ENCODE measurements around the gene RAB3IL1.

RAB3IL1 gene

DNA sequence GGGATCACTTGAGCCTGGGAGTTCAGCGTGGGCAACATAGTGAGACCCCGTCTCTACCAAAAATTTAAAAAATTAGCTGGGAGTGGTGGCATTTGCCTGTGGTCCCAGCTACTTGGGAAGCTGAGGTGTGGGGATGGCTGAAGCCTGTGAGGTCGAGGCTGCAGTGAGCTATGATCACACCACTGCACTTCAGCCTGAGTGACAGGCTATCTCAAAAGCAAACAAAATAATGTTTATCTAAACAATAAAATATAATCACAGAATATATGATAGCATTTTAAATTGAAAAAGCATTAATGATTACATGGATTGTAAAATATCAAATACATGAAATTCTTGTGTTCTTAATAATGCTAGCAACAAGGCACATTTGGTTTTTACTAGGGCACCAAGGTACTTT lies 35.5 kb upstream of the RAB3IL1 start:
- DNase-seq (ENCODE audit: low read depth in 2 of 2) = no peak

DNA sequence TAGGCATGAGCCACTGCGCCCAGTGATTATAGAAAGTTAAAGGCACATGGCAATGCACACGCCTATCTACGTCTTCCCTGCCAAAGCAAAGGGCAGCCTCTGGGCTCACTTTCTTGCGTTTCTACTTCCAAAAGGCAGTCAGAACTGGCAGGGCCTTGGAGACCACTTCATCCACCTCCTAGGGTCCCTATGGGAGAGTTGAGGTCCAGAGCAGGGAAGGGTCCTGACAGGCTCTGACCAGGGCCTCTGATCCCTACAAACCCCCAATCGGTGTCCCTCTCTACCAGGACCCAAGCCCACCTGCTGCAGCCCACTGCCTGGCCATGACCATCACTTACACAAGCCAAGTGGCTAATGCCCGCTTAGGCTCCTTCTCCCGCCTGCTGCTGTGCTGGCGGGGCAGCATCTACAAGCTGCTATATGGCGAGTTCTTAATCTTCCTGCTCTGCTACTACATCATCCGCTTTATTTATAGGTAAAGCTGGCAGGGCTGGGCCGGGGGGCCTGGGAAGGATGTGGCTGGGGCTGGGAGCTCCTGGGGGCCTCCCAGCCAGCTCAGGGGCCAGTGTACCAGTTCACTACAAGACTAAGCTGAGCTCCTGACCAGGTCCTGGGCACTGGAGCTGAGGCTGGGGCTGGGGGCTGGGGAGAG lies 34.2 kb upstream of the RAB3IL1 start:
- DNase-seq (ENCODE audit: low read depth in 2 of 2) = no peak

DNA sequence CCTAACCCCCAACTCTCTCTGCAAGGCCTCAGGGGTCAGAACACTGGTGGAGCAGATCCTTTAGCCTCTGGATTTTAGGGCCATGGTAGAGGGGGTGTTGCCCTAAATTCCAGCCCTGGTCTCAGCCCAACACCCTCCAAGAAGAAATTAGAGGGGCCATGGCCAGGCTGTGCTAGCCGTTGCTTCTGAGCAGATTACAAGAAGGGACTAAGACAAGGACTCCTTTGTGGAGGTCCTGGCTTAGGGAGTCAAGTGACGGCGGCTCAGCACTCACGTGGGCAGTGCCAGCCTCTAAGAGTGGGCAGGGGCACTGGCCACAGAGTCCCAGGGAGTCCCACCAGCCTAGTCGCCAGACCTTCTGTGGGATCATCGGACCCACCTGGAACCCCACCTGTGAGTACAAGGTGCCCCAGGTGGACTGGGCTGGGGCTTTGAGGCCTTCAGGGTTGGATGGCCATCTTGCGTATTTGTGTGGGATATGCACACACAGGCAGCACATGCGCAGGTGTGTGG lies 32.7 kb upstream of the RAB3IL1 start, which contains the start of gene BEST1:
Gene BEST1, plus strand, starts transcription at position 317 of the 513 bp plus-strand sequence. CDS start 1,456 bp downstream, outside the sequence.
- DNase-seq (ENCODE audit: low read depth in 2 of 2) = no peak

DNA sequence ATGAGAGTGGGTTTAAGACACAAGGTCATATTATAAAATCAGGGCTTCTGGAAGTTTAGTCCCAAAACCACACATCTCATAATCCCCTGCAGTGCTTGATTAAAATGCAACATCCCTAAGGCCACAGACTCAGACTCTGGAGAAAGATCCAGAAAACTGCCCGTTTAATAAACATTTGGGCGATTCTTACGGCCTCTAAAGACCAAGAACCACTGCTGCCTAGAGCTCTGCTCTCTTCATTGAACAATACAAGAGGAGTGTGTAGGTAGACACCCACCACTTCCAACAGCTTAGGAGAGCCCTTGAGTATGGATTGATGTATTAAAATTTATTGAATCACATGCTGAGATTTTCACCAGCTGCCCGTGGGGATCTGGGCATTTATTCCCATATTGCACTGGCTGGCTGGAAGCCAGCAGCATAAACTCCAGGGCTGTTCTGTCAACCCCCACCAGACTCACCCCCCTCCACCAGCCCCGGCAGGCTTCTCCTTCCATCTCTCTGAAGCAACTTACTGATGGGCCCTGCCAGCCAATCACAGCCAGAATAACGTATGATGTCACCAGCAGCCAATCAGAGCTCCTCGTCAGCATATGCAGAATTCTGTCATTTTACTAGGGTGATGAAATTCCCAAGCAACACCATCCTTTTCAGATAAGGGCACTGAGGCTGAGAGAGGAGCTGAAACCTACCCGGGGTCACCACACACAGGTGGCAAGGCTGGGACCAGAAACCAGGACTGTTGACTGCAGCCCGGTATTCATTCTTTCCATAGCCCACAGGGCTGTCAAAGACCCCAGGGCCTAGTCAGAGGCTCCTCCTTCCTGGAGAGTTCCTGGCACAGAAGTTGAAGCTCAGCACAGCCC lies 32.0 kb upstream of the RAB3IL1 start:
- DNase-seq (ENCODE audit: low read depth in 2 of 2) = no peak

DNA sequence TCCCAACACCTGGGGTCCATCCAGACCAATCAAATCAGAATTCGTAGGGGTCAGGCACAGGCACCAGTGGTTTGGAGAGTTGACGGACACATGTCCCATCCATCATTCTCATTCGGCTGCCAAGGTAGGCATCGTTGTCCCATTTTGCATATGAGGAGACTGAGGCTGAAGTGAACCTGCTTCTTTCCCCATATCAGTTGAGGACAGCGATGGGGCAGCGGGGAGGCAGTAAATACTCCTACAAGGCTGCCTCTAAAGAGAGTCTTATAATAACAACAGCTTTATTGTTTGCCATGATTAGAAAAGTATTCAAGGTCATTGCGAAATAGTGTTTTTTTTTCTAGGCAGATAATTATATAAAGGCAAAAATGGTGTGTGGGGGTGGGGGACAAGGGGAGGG lies 31.1 kb upstream of the RAB3IL1 start:
- no peak for DNase-seq (ENCODE audit: low read depth in 2 of 2)

DNA sequence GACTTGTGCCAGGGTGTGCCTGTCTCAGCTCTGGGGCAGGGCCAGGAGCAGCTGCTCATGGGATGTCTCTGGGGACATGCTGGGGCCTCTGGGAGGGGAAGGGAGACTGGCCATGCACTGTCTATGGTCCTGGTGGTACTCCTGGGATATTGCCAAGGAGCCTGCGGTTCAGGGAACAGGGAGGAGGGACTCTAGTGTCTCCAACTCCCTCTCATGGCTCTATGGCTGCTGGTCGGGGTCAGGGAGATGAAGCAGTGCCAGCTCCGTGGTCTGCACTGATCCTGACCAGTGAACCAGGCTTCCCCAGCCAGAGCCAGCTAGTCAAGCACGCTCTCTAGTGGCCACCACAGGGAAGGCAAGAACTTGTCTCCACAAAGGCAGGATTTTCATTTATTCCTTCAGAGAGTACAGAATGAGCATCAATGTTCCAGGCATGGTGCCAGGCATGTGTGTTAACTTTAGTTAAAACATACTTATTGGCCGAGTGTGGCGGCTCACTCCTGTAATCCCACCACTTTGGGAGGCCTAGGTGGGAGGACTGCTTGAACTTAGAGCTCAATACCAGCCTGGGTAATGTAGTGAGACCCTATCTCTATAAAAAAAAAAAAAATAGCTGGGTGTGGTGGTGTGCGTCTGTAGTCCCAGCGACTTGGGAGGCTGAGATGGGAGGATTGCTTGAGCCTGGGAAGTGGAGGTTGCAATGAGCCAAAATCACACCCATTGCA lies 30.3 kb upstream of the RAB3IL1 start:
- DNase-seq (ENCODE audit: low read depth in 2 of 2) = peak; percentile 23 to 37

DNA sequence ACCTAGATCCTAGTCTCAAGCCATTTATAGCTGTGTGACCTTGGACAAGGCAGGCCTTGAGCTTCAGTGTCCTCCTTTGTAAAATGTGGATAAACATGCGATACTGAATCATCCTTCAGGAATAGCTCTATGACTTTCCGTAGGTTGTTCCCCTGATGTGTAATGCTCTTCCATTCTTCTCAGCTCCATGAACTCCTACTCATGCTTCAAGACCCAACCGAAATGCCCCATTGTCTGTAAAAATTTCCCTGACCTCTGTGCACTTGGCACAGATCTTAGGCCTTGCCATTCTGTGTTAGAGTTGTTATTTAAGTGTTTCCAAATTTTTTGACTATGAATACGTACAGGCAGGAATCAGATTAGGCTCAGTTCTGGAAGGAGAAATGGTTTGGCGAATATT lies 29.5 kb upstream of the RAB3IL1 start:
- no peak for DNase-seq (ENCODE audit: low read depth in 2 of 2)

DNA sequence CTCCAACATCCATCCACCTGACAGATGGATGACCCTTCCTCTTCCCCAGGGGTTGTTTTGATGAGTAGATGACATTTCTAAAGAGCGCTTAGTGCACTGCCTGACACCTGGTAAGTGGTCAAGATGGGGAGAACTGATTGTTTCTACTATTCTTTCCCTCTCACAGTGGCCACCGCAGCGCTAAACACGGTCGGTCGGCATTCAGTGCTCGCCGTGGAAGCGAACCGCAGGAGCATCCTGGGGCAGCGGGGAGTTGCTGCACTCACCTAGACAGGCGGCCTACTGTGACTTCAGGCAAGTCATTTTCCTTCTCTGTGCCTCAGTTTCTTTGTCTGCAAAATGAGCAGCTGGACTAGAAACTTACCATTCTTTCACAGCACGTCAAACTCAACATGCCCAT lies 27.8 kb upstream of the RAB3IL1 start:
- DNase-seq (ENCODE audit: low read depth in 2 of 2) = no peak

DNA sequence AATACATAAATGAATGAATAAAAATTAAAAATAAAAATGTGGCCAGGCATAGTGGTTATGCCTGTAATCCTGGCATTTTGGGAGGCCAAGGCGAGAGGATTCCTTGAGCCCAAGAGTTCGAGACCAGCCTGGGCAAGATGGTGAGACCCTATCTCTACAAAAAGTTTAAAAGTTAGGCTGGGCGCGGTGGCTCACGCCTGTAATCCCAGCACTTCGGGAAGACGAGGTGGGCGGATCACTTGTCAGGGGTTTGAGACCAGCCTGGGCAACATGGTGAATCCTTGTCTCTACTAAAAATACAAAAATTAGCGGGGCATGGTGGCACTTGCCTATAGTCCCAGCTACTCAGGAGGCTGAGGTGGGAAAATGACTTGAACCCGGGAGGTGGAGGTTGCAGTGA lies 23.1 kb upstream of the RAB3IL1 start:
- no peak for DNase-seq (ENCODE audit: low read depth in 2 of 2)

DNA sequence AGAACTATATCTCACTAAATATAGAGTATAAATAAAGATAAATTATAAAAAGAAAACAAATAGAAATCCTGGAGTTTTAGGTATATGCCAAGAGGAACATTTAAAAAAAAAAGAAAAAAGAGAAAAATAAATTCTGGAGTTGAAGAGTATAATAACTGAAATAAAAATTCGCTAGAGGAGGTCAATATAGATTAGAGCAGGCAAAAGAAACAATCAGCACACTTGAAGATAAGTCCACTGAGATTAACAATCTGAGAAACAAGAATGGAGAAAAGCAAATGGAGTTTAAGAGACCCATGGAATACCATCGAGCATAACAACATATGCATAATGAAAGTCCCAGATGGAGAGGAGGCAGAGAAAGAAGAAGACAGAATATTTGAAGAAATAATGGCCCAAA lies 18.5 kb upstream of the RAB3IL1 start:
- DNase-seq (ENCODE audit: low read depth in 2 of 2) = no peak

DNA sequence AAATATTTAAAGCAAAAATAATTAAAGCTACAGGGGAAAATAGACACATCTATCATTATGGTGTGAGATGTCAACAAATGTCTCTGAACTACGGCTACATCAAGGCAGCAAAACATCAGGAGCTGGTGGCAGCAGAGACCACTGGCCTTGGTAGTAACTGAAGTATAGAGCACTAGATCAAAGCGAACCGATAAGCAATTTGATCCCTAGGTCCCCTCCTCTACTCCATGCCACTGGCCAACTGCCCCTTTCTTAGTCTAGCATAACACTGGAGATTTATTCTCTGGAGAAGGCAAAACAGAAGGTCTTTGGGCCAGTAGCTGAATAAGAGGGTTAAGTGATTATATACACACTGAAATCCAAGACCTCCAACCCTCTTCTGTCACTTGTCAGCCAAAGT lies 13.6 kb upstream of the RAB3IL1 start:
- DNase-seq (ENCODE audit: low read depth in 2 of 2) = no peak

DNA sequence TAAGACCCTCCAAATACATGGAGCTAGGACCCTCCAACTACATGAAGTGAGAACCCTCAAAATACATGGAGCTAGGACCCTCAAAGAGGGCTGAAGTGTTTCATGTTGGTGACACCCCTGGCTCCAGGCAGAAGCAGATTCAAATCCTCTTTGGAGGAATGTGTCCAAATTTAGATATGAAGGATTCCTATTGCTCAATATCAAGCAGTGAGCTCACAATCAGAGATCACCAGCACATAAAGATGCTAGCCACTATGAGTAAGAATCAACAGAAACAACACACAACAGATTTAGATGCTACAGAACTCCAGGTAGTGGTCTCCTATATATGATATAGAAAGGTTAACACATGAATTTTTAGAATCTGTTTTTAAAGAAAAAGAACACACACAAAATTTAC lies 11.2 kb upstream of the RAB3IL1 start:
- DNase-seq (ENCODE audit: low read depth in 2 of 2) = no peak

DNA sequence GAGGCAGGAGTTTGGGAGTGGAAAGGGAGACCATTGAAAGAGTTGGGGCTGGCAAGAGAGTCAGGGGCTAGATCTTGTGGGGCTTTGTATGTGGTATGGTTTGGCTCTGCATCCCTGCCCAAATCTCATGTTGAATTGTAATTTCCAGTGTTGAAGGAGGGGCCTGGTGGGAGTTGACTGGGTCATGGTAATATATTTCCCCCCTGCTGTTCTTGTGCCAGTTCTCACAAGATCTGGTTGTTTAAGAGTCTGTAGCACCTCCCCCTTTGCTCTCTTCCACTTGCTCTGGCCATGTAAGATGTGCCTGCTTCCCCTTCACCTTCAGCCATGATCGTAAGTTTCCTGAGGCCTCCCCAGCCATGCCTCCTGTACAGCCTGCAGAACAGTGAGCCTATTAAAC lies 10.1 kb upstream of the RAB3IL1 start:
- DNase-seq (ENCODE audit: low read depth in 2 of 2) = no peak

DNA sequence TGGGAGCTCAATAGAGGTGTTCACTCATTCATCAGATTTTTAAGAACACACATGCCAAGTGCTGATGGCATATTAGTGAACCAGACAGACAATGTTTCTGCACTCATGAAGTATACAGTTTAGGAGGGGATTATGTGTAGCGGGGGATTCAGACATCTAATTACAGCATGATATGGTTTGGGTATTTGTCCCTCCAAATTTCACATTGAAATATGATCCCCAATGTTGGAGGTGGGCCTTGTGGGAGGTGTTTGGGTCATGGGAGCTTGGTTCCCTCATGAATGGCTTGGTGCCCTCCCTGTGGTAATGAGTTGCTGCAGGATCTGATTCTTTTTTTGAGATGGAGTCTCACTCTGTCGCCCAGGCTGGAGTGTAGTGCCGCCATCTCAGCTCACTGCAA lies 8.9 kb upstream of the RAB3IL1 start:
- DNase-seq (ENCODE audit: low read depth in 2 of 2) = no peak

DNA sequence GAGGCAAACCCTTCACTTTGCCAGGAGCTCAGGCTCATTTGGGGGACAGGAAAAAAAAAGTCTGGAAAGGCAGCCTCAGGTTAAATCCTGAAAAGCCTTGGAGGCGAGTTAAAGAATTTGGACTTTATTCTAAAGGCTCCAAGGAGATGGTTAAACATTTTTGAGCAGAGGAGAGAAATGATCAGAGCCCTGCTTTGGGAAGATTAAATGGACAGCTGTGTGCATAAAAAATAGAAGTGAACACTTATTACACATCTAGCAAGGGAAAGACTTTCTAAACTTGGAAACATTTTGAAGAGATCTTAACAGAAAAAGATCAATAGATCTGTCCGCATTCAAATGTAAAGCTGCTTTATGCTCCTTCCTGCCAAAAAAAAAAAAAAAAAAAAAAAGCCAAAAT lies 8.4 kb upstream of the RAB3IL1 start:
- DNase-seq (ENCODE audit: low read depth in 2 of 2) = no peak

DNA sequence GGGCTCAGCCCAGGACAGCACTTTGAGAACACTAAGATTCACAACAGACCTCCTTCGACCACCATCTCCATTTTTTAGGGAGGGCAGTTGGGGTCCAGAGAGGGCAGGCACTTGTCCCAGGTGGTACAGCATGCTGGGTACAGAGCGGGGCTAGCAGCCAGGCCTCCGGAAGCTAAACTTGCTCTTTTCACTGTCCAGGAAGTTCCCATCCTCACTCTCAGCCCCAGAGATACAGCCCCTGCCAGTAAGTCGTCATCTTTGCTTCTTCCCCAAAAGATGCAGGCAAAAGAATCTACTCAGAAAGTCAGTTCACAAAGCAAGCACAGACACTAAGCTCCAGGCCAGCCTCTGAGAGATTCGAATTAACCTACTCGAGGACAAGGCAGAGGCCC lies 6.7 kb upstream of the RAB3IL1 start:
- DNase-seq (ENCODE audit: low read depth in 2 of 2) = no peak

DNA sequence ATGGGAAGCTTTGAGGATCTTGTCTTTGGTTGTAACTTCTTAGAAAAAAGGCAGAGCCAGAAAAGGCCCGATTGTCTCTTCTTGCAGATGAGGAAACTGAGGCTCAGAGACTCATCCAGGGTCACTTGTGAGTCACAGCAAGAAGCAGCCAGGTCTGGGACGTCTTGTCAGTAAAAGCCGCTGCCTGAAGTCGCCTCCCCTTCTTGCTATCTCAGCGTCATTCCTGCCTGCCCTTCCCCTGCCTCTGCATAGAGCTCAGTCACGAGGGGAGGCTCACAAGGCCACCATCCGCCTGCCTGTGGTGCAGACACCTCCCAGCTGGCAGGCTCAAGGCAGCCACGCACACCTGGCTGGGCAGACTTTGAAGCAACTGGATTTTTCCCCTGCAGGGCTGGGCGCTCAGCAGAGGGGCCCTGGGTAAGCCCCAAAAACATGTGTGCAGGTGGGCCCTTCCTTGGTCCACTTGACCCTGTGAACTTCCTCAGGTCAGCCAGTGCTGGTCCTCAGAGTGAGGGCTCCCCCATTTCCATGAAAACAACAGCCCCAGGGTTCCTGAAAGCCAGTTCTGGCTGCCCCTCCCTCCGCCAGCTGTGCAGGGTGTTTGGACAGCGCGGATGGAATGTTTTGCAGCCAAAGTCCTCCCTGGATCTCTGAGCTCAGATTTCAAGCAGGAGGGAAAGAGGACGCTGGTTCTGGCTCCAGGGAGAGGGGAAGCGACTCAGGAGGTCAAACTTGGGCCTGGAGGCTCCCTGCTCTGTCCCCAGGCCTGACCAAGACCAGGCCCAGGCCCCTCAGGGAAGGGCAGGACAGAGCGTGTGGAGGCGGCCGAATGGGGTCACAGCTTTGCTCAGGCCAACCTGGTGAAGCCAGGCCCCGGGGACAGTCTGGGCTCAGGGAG lies 6.0 kb upstream of the RAB3IL1 start:
- no peak for DNase-seq (ENCODE audit: low read depth in 2 of 2)

DNA sequence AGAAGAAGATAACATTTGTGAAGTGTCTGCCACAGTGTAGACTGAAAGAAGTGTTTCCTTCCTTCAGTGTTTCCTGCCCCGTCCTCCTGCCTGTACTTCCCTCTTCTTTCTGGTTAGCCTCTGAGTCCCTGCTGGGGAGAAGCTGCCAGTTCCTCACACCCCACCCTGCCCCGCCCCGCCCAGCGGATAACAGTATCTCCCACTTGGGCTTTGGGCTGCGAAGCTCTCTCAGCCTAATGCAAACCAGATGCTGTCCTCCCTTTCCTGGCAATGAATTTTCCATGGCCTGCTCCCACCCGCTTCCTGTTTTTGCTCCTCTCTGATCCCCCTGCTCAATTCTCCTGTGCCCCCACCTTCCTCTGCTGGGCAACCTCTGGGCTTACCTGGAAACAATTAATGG lies 5.2 kb upstream of the RAB3IL1 start:
- no peak for DNase-seq (ENCODE audit: low read depth in 2 of 2)

DNA sequence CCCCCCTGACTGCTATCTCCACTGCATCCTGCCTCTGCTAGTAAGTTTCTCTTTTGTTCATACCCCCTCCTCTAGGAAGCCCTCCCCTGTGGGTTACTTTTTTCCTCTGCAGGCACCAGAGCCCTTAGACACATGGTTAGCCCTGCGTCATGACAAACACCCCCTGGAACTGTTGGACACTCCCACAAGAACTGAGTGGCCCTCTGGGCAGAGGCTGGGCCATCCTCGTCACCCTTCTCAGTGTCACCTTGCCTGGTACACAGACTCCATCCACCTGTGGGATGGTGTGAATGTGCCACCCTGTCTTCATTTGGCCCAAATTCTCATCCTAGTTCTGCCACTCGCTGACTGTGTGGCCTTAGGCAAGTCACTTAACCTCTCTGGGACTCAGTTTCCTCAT lies 4.1 kb upstream of the RAB3IL1 start:
- DNase-seq (ENCODE audit: low read depth in 2 of 2) = no peak

DNA sequence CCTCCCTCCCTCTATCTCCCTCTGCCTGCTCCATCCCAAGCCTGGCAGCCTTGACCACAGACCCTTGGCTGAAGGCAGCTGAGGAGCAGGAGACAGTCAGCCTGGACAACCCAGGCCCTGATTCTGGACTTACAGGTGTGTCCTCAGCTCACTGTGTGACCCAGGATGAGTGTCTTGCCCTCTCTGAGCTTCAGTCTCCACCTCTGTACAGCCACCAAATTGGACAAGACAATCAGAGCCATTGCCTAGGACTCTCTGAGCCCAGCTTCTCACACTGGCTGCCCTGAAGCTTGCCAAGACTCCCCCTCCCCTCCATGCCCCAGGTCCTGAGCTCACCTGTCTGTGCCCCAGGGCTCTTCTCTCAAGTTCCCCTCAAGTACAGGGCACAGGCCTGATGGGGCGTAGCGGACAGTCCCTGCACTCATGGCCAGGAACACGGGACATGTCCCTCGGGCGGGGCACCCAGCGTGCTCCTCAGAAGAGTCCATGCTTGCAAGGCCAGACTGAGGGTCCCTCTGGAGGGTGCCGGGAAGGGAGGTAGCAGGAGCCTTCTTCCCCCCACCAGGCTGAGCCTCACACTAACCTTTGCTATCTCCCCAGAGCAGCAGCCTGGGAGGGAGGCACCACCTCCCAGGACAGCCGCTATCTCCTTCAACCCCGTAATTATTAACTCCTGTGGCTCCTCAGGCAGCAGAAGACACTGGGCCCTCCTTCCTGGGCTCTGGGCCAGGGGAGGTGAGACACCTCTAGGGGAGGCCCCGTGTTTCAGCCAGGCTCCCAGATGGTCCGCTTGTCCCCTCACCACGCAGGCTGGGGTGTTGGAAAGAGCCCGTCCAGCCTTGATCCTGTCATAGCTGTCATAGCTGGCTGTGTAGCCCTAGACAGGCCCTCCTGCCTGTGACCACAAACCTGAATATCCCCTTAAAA lies 2.6 kb upstream of the RAB3IL1 start:
- no peak for DNase-seq (ENCODE audit: low read depth in 2 of 2)
